Aorta (tissue), 5 donors: ENCODE measurements around the gene LLGL2. TPM values are rescaled to one million over a fixed set of nuclear protein-coding genes. Genes with fewer than 3 reads are reported as not detected.
A peak's percentile ranks its signal among the peaks of the same experiment; 100 is the strongest.

ENCODE experiments used
- ATAC-seq: fragments of 200-7000 bp; cut with Tn5 transposase; one replicate; pipeline ENCODE4 v1.9.1; 2022; ENCODE audit warnings: moderate library complexity; ENCODE audit not compliant: low FRiP score
- DNase-seq, 2 donors: peaks; one replicate each; pipeline ENCODE4 v3.0.0-alpha.2; 2020
- H3K27ac ChIP-seq, 2 donors: one replicate each; pipeline ENCODE4 v1.5.1; 2013; ENCODE audit warnings: low read length in 2 of 2, mild to moderate bottlenecking in 2 of 2, moderate library complexity in 2 of 2, control low read depth in 1 of 2, inconsistent platforms in 1 of 2, low read depth in 1 of 2
- H3K27me3 ChIP-seq, 2 donors: one replicate each; pipeline ENCODE4 v1.6.1; 2013; ENCODE audit warnings: control low read depth in 1 of 2, low read length in 1 of 2, mild to moderate bottlenecking in 1 of 2, moderate library complexity in 1 of 2; ENCODE audit not compliant: insufficient read depth in 2 of 2, control insufficient read depth in 1 of 2
- H3K36me3 ChIP-seq, 2 donors: one replicate each; pipeline ENCODE4 v1.6.1; 2013; ENCODE audit warnings: control low read depth in 1 of 2, low read length in 1 of 2, mild to moderate bottlenecking in 1 of 2; ENCODE audit not compliant: insufficient read depth in 2 of 2, control insufficient read depth in 1 of 2
- H3K4me1 ChIP-seq, 2 donors: one replicate each; pipeline ENCODE4 v1.6.1; 2013; ENCODE audit warnings: low read length in 2 of 2, control low read depth in 1 of 2, mild to moderate bottlenecking in 1 of 2, moderate library complexity in 1 of 2; ENCODE audit not compliant: insufficient read depth in 2 of 2, control insufficient read depth in 1 of 2
- H3K4me3 ChIP-seq, 2 donors: one replicate each; pipeline ENCODE4 v1.5.1; 2013; ENCODE audit warnings: low read length in 2 of 2, control low read depth in 1 of 2, mild to moderate bottlenecking in 1 of 2
- H3K9me3 ChIP-seq: one replicate; pipeline ENCODE4 v1.6.1; 2013; ENCODE audit warnings: mild to moderate bottlenecking, low read length; ENCODE audit not compliant: control insufficient read depth
- WGBS, 2 donors: extraction: QIAGEN DNeasy Blood & Tissue Kit; methylation state at CpG; one replicate each; pipeline ENCODE4 v1.1.7; 2013; 5-methylcytosine and 5-hydroxymethylcytosine counted together
- intact Hi-C, 2 donors: fragments of 100-400 bp; cut with DNase I; formaldehyde crosslinking; loops; one replicate each; pipeline versions ENCODE4 v1.14.2 to v1.15.0; 2022
- polyA plus RNA-seq, 2 donors: library from polyadenylated mRNA; stranded (reverse); fragments of 200-250 nt; gene quantifications; one replicate each; pipeline ENCODE4 v1.2.3, GENCODE V29; 2013
- total RNA-seq, 2 donors: library from RNA; stranded (reverse); fragmentation: NEBNext Ultra II Directional; extraction: Animal tissue kit (Norgen Biotek cat#: 25700); gene quantifications; one replicate each; pipeline ENCODE4 v1.2.1, GENCODE V29; 2021
- donor health status: healthy with polysubstance abuse.
- donor health status: Bipolar disorder and iron deficiency.
- donor health status: DM: no; HTN: no; CAD: no.
- donor health status: DM: no; HTN: no; CAD: no.
- donor health status: DM: yes; HTN: yes; CAD: no.

LLGL2 gene
- total and polyA plus RNA-seq, 4 donors, result 9.7 to 14.4 (median 10.6) TPM

DNA sequence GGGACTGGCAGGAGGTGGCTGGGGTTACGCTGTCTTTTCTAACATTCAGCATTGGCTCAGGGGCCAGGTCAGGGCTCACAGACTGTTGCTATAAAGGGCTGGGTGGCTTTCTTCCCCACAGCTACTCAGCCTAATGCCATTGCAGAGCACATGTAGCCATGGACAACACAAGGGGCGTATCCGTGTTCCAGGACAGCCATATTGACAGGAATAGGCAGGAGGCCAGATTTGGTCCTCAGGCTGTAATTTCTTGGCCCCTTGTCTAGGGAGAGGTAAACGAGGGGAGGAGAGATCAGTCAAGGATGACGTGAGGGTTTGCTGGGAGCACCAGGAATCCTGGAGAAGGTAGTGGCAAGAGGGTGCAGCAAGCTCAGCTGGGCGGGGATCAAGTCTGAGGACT, 40.9 kb downstream of the LLGL2 start:
- Histone ChIP-seq H3K9me3 (no peaks in the 10 kb centered on the region), H3K4me1 (no peaks in the 10 kb centered on the region), H3K27me3 (no peaks in the 10 kb centered on the region), H3K4me3 (no peak overlapping the region), H3K27ac (no peak overlapping the region), H3K36me3 (no peaks in the 10 kb centered on the region)
- DNase-seq (no peak), ATAC-seq (no peak)
- intact Hi-C loops, result no loop called here
- WGBS, 2 donors, result 88 to 89% methylated on average over 6 of the region's 6 CpGs

DNA sequence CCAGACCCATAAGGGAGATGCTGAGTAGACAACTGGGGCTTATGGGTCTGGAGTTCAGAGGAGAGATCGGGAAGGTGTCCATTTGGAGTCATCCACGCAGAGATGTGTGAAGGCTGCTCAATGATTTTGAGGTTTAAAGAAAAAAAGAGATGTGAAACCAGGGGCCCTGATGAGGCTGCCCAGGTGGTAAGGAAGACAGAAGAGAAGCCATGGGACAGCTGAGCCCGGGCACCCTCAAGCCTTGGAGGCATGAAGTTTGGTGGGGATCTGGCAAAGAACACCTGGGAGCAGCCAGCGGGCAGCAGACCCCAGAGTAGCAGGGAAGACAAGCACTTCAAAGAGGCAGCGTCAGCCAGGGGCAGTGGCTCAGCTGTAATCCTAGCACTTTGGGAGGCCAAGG, 41.3 kb downstream of the LLGL2 start:
- no peak for DNase-seq
- ATAC-seq, result no peak
- Histone ChIP-seq H3K27me3 (no peaks in the 10 kb centered on the region), H3K4me1 (no peaks in the 10 kb centered on the region), H3K27ac (no peak overlapping the region), H3K9me3 (no peaks in the 10 kb centered on the region), H3K4me3 (no peak overlapping the region), H3K36me3 (no peaks in the 10 kb centered on the region)
- WGBS, 2 donors, result 94 to 96% methylated on average over 5 of the region's 5 CpGs
- intact Hi-C loops, result no loop called here

DNA sequence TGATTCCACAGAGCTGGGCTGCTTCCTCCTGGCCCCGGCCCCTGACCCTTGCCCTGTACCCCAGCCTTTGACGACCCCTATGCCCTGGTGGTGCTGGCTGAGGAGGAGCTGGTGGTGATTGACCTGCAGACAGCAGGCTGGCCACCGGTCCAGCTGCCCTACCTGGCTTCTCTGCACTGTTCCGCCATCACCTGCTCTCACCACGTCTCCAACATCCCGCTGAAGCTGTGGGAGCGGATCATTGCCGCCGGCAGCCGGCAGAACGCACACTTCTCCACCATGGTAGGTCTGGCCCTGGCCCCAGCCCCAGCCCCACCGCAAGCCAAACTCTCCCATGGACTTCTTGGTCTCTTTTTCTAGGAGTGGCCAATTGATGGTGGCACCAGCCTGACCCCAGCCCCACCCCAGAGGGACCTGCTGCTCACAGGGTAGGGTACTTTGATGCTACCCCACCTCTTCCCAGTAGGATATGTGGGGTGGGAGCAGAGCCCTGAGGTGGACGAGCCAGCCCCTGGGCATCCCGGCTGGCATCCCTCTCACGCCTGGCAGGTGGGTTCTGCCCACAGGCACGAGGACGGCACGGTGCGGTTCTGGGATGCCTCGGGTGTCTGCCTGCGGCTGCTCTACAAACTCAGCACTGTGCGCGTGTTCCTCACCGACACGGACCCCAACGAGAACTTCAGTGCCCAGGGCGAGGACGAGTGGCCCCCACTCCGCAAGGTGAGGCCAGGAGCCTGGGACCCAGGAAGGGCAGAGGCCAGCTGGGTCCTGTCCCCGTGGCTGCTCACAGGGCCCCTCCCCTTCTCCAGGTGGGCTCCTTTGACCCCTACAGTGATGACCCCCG, 43.1 kb downstream of the LLGL2 start:
- no peak overlapping the region for H3K27ac ChIP-seq
- no peak for ATAC-seq
- no peaks in the 10 kb centered on the region for H3K9me3 ChIP-seq
- WGBS, 2 donors, result 90 to 95% methylated on average over 31 of the region's 31 CpGs
- no peaks in the 10 kb centered on the region for H3K4me1 ChIP-seq
- no peaks in the 10 kb centered on the region for H3K27me3 ChIP-seq
- intact Hi-C loops, result no loop called here
- H3K4me3 ChIP-seq, result no peak overlapping the region
- DNase-seq, result no peak
- no peaks in the 10 kb centered on the region for H3K36me3 ChIP-seq

DNA sequence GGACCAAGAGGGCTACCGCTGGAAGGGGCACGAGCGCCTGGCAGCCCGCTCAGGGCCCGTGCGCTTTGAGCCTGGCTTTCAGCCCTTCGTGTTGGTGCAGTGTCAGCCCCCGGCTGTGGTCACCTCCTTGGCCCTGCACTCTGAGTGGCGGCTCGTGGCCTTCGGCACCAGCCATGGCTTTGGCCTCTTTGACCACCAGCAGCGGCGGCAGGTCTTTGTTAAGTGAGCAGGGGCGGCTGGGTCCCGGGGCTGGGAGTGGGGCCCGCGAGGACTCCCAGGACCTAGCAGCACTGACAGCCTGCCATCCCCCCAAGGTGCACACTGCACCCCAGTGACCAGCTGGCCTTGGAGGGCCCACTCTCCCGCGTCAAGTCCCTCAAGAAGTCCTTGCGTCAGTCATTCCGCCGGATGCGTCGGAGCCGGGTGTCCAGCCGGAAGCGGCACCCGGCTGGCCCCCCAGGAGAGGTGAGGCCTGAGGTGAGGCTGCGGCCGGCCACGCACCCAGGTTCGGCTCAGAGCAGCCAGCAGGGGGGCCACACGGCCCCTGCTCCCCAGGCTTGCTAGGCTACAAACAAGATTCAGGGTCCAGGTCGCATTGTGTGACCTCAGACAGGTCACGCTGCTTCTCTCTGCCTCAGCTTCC, 44.7 kb downstream of the LLGL2 start:
- intact Hi-C loops, result no loop called here
- H3K4me1 ChIP-seq, result no peaks in the 10 kb centered on the region
- 95 to 96% methylated on average over 35 of the region's 35 CpGs for WGBS, 2 donors
- no peaks in the 10 kb centered on the region for H3K9me3 ChIP-seq
- ATAC-seq (no peak), DNase-seq (no peak)
- no peaks in the 10 kb centered on the region for H3K36me3 ChIP-seq
- no peak overlapping the region for H3K4me3 ChIP-seq
- no peak overlapping the region for H3K27ac ChIP-seq
- H3K27me3 ChIP-seq, result no peaks in the 10 kb centered on the region

DNA sequence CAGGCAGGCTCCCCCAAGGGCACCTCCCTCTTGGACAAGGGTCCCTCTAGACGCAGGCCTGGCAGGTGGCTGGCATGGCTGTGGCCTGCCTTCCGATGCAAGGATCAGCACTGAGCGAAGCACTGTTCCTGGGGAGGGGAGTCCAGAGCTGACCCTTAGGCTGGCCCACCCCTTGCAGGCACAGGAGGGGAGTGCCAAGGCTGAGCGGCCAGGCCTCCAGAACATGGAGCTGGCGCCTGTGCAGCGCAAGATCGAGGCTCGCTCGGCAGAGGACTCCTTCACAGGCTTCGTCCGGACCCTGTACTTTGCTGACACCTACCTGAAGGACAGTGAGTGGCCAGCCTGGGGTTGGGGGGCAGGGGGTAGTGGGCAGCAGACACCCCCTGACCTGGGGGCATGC, 45.3 kb downstream of the LLGL2 start:
- H3K27ac ChIP-seq, result no peak overlapping the region
- H3K27me3 ChIP-seq, result no peaks in the 10 kb centered on the region
- intact Hi-C loops, result no loop called here
- H3K9me3 ChIP-seq, result no peaks in the 10 kb centered on the region
- H3K4me1 ChIP-seq, result no peaks in the 10 kb centered on the region
- H3K36me3 ChIP-seq, result no peaks in the 10 kb centered on the region
- no peak for DNase-seq
- 88 to 95% methylated on average over 7 to 11 of the region's 11 CpGs for WGBS, 2 donors
- H3K4me3 ChIP-seq, result no peak overlapping the region
- no peak for ATAC-seq

DNA sequence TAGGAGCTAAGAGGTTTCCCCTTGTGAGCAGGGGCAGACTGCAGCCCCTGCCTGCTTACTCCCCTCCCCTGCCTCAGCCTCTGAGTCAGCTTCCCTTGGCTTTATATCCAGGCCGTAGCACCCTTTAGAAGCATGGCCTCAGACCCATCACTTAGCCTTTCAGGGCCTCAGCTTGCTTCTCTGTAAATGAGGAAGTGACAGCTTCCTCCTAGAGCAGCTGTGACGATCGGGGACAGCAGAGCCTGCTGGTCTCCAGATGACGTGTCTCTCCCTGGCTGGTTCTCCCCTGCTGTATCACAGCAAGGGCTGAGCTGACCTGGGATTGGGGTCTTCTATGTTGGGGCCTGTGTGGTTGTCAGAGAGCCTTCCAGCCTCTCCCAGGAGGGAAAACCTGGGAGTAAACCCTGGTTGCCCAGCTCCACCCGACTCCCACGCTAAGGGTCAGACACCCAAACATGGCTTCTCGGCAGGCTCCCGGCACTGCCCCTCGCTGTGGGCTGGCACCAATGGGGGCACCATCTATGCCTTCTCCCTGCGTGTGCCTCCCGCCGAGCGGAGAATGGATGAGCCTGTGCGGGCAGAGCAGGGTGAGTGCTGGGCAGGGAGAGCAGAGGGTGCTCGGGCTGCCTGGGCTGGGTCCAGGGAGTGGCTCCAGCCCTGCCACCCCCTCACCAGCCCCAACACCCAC, 45.8 kb downstream of the LLGL2 start:
- no peak for ATAC-seq
- H3K27ac ChIP-seq, result no peak overlapping the region
- WGBS, 2 donors, result 90 to 92% methylated on average over 15 of the region's 15 CpGs

DNA sequence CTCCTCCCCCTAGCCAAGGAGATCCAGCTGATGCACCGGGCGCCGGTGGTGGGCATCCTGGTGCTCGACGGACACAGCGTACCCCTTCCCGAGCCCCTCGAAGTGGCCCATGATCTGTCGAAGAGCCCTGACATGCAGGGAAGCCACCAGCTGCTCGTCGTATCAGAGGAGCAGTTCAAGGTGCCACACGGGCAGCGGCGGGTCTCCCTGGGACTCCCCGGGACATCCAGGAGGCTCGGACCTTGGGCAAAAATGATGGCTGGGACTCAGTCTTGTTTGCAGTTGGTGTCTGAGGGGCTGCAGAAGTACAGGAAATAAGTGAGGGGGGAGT, 46.4 kb downstream of the LLGL2 start:
- Histone ChIP-seq H3K36me3 (no peaks in the 10 kb centered on the region), H3K27ac (no peak overlapping the region), H3K4me3 (no peak overlapping the region), H3K27me3 (no peaks in the 10 kb centered on the region), H3K4me1 (no peaks in the 10 kb centered on the region), H3K9me3 (no peaks in the 10 kb centered on the region)
- 96 to 98% methylated on average over 13 to 16 of the region's 16 CpGs for WGBS, 2 donors
- ATAC-seq, result no peak
- DNase-seq, result no peak
- intact Hi-C loops, result no loop called here

More for the DNA sequence above, 45.8 kb downstream of the LLGL2 start:
- Histone ChIP-seq H3K36me3 (no peaks in the 10 kb centered on the region), H3K27me3 (no peaks in the 10 kb centered on the region), H3K4me3 (no peak overlapping the region), H3K4me1 (no peaks in the 10 kb centered on the region), H3K9me3 (no peaks in the 10 kb centered on the region)
- intact Hi-C loops, result no loop called here
- peak in 1 of 2 donors; percentile 83 for DNase-seq

DNA sequence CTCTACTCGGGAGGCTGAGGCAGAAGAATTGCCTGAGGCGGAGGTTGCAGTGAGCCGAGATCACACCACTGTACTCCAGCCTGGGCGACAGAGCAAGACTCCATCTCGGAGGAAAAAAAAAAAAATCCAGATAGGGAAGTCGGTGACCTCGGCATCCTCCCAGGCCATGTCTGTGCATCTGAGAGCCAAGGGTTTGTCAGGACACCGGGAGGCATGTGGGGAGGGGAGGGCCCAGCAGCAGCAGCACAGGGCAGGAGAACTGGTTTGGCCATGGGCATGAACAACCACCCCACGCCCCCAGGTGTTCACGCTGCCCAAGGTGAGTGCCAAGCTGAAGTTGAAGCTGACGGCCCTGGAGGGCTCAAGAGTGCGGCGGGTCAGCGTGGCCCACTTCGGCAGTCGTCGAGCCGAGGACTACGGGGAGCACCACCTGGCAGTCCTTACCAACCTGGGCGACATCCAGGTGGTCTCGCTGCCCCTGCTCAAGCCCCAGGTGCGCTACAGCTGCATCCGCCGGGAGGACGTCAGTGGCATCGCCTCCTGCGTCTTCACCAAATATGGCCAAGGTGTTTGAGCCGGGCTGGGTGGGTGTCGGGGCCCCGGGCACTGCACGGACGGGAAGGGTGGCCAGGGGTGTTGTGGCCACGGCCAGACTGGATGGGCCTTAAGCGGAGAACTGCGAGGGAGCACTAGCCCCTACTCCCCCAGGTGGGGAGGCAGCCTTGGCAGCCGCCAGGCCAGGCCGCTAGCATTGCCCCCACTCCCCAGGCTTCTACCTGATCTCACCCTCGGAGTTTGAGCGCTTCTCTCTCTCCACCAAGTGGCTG, 47.4 kb downstream of the LLGL2 start:
- no peaks in the 10 kb centered on the region for H3K4me1 ChIP-seq
- no peak overlapping the region for H3K27ac ChIP-seq
- peak; percentile 16 for ATAC-seq
- H3K36me3 ChIP-seq, result no peaks in the 10 kb centered on the region
- no peaks in the 10 kb centered on the region for H3K27me3 ChIP-seq
- intact Hi-C loops, result no loop called here
- H3K9me3 ChIP-seq, result no peaks in the 10 kb centered on the region
- WGBS, 2 donors, result 94 to 95% methylated on average over 34 to 39 of the region's 39 CpGs
- H3K4me3 ChIP-seq, result no peak overlapping the region
- no peak for DNase-seq
